Lung (tissue), 12 donors: Measurements from ENCODE around the gene DRD2. TPM values are rescaled to one million over a fixed set of nuclear protein-coding genes. Genes with fewer than 3 reads are reported as not detected.

Experiments used
- ATAC-seq: fragments of 200-7000 bp; cut with Tn5 transposase; one replicate; pipeline ENCODE4 v1.9.1; 2020; ENCODE audit warnings: moderate number of reproducible peaks; ENCODE audit not compliant: insufficient read depth, low FRiP score
- DNase-seq, 3 donors: peaks; one replicate each; pipeline ENCODE4 v3.0.0-alpha.2; 2013 to 2017
- H3K27ac ChIP-seq, 2 donors: one replicate each; pipeline ENCODE4 v1.5.1; 2013; ENCODE audit warnings: mild to moderate bottlenecking in 2 of 2, moderate library complexity in 2 of 2, control low read depth in 1 of 2, inconsistent platforms in 1 of 2, low read depth in 1 of 2, low read length in 1 of 2
- H3K27me3 ChIP-seq, 3 donors: one replicate each; pipeline ENCODE4 v1.5.1; 2013; ENCODE audit warnings: low read length in 2 of 3; ENCODE audit not compliant: control insufficient read depth in 3 of 3, insufficient read depth in 3 of 3
- H3K36me3 ChIP-seq, 4 donors: one replicate each; pipeline ENCODE4 v1.5.1; 2013; ENCODE audit warnings: low read length in 4 of 4, mild to moderate bottlenecking in 1 of 4, moderate library complexity in 1 of 4; ENCODE audit not compliant: control insufficient read depth in 4 of 4, insufficient read depth in 4 of 4
- H3K4me1 ChIP-seq, 5 donors: one replicate each; pipeline ENCODE4 v1.5.1; 2013; ENCODE audit warnings: low read length in 5 of 5, mild to moderate bottlenecking in 2 of 5, moderate library complexity in 1 of 5; ENCODE audit not compliant: control insufficient read depth in 5 of 5, insufficient read depth in 5 of 5
- H3K4me3 ChIP-seq: one replicate; pipeline ENCODE4 v1.5.1; 2013; ENCODE audit warnings: mild to moderate bottlenecking, control low read depth, moderate library complexity
- H3K9ac ChIP-seq, 2 donors: one replicate each; pipeline ENCODE4 v1.5.1; 2013; ENCODE audit warnings: low read length in 2 of 2, control low read depth in 1 of 2; ENCODE audit not compliant: insufficient read depth in 1 of 2
- H3K9me3 ChIP-seq, 4 donors: one replicate each; pipeline ENCODE4 v1.5.1; 2013; ENCODE audit warnings: low read length in 3 of 4, mild to moderate bottlenecking in 1 of 4, moderate library complexity in 1 of 4; ENCODE audit not compliant: control insufficient read depth in 4 of 4, insufficient read depth in 3 of 4
- CTCF ChIP-seq: IDR thresholded peaks from 2 replicates; pipeline ENCODE4 v1.5.1; 2012; ENCODE audit warnings: mild to moderate bottlenecking; ENCODE audit errors: control extremely low read depth, extremely low read depth
- WGBS, 2 donors: extraction: QIAGEN DNeasy Blood & Tissue Kit; methylation state at CpG; one replicate each; pipeline ENCODE4 v1.1.7; 2013; 5-methylcytosine and 5-hydroxymethylcytosine counted together
- polyA plus RNA-seq, 2 donors: library from polyadenylated mRNA; stranded (reverse); fragments of 200-250 nt; gene quantifications; one replicate each; pipeline ENCODE4 v1.2.1, GENCODE V29; 2013
- total RNA-seq, 2 donors: library from RNA; depleted of rRNA in 1 of 2; stranded (reverse); fragments of >200 nt in 1 of 2; gene quantifications; one replicate each; pipeline ENCODE4 v1.2.1, GENCODE V29; 2014 to 2021
- donor health status: control.
- donor health status: control.
- donor health status: Bipolar disorder and iron deficiency.
- donor health status: healthy.
- donor health status: DM: yes; HTN: yes; CAD: no.

The DRD2 gene
- total and polyA plus RNA-seq, 4 donors: 0.08 to 0.28 TPM; not detected in 2

DNA sequence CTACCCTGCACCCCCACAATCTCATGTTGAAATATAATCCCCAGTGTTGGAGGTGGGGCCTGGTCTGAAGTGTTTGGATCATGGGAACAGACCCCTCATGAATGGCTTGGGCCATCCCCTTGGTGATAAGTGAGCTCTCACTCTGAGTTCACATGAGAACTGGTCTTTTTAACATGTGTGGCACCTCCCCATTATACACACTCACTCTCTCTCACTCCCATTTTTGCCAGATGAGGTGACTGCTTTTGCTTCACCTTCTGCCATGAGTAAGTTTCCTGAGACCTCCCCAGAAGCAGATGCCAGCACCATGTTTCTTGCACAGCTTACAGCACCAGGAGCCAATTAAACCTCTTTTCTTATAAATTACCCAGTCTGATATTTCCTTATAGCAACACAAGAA lies 32.1 kb upstream of the DRD2 start:
- no peaks in the 10 kb centered on the region for H3K4me1 ChIP-seq
- H3K36me3 ChIP-seq: no peaks in the 10 kb centered on the region
- peaks cover 0 to 2% (median 0%) of the 10 kb centered on the region in 4 donors for H3K9me3 ChIP-seq
- ATAC-seq (no peak), DNase-seq (no peak)
- H3K27me3 ChIP-seq: no peaks in the 10 kb centered on the region
- TF ChIP-seq CTCF: no peak
- no peak overlapping the region for H3K27ac ChIP-seq
- H3K9ac ChIP-seq: no peak overlapping the region
- H3K4me3 ChIP-seq: no peak overlapping the region

DNA sequence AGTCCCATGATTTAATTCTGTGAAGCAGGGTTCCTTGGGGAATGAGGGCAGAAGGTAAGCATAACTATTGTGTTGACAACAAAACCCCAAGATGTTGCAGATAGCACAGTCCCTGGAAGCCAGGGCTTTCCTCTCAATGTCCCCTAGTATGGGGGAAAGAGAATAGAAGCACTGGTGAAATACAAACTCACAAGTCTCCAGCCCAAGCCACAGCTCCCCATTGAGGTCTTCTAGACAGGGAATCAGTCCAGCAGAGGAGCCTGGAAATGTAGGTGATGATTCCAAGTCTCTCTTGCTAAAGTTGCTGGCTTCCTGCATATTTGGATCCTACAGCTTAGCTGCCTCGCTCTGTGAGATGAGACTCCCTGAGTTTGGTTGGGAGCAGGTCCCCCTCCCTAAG lies 31.7 kb upstream of the DRD2 start:
- Histone ChIP-seq H3K36me3 (no peaks in the 10 kb centered on the region), H3K4me1 (no peaks in the 10 kb centered on the region), H3K27me3 (no peaks in the 10 kb centered on the region), H3K4me3 (no peak overlapping the region), H3K9me3 (peaks cover 0 to 2% (median 0%) of the 10 kb centered on the region in 4 donors), H3K27ac (no peak overlapping the region), H3K9ac (no peak overlapping the region)
- 93 to 94% methylated on average over 1 of the region's 1 CpG for WGBS, 2 donors
- no peak for TF ChIP-seq CTCF
- DNase-seq (no peak), ATAC-seq (no peak)

DNA sequence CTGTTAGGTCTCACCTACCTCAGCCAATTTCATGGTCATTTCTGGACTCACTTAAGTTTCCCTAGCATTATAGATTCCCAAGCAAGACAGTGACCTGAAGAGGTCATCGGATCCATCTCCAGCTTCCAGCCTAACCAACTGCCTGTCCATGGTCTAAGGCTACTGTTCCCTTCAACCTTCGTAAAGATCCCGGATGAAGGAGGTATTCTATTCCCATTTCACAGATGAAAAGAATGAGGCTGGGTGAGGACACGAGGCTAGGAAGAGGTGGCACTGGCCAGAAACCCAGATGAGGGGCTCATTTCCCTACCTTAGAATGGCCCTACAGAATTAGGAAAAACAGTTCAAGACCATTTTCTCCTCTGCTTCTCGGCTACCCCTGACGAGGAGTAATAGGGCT lies 31.3 kb upstream of the DRD2 start:
- Histone ChIP-seq H3K9me3 (peaks cover 0 to 2% (median 0%) of the 10 kb centered on the region in 4 donors), H3K9ac (no peak overlapping the region), H3K4me3 (no peak overlapping the region), H3K27ac (no peak overlapping the region), H3K4me1 (no peaks in the 10 kb centered on the region), H3K36me3 (no peaks in the 10 kb centered on the region), H3K27me3 (no peaks in the 10 kb centered on the region)
- ATAC-seq: no peak
- no peak for DNase-seq
- 73 to 74% methylated on average over 6 of the region's 6 CpGs for WGBS, 2 donors
- no peak for TF ChIP-seq CTCF
